Kidney glomerular epithelial cell (primary cell): ENCODE measurements around the gene TNRC6C.

Experiments
- DNase-seq: peaks from one replicate; lab custom pipeline; 2025; lab: John Stamatoyannopoulos, UW

The TNRC6C gene

DNA sequence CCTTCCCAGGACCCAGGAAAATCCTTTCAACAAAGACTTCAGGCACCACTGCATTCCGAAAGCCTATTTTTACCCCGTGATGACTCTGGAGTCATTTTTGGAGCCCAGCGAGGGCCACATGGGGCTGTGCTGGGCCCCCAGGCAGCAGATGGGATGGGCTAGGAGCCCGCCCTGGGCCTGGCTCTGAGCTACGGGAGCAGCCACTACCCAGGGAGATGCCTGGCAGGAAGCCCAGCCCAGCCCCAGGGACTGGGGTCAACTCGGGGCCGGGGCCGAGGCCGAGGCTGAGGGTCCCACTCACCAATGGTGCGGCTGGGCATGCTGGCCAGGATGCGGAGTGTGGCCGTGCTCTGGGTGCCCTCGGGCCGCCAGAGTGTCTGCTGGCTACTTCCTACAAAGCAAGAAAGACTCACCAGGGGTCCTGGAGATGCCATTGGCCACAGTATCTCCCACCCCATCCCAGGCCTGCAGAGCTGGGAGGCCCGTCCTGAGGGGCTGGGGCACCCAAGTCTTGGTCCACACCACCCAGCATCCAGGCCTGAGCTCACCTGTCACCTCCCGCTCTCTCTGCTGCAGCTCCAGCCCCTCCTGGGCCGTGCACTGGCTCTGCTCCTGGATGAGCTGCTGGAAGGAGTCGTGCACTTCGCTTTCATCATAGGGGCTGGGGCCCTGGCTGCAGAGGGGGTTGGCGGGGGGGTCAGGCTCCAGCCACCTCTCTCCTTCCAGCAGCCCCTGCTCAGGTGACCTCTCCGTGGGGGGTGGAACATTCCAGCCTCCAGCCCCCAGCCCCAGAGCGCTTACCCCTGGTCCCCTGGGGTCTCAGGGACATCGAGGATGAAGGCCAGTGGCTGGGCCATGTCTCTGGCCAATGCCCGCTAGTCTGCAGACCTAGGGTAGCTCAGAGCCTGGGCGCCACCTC lies 167.7 kb downstream of the TNRC6C start:
- no peak for DNase-seq

DNA sequence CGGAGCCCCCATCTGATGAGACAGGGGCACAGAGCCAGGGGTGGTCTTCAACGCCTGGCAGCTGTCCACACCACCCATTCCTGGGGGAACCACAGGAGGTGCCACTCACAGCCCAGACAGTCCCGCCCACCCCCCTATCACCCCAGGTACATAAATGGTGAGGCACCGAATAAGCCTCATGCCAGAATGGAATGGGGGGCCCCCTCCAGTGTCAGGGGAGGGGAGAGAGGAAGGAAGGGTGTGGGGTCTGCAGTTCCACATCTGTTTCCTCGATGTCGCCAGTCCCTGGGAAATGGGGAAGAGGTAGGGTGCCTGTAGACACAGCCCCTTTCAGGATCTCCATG lies 168.4 kb downstream of the TNRC6C start:
- no peak for DNase-seq

DNA sequence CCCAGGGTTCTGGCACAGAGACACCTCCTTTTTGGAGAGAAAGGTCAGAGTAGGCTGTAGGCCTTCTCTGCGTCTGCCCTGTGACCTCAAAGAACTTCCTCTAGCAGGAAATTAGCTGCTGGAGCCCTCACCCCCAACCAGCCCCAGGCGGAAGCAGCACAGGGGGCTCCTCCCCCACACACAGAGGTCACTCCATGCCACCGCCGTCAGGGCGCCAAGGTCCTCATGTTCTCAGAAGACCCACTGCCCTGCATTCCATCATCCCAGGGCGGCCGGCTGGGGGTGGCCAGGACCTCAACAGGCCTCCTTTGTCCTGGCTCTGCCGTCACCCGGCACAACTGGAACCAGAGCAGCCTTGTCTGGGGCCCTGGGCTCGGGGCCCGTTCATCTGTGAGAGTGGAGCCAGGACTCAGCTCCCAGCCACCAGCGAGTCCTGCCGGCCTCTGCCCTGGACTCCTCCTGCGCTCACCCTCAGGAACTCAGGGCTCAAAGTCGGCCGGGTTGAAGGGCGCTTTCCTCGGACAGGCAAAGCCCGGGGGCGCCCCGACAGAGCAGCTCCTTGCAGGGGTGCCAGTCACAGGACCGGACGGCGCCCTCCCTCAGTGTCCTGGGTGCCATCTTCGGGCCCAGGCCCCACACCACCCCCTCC lies 168.9 kb downstream of the TNRC6C start:
- no peak for DNase-seq

DNA sequence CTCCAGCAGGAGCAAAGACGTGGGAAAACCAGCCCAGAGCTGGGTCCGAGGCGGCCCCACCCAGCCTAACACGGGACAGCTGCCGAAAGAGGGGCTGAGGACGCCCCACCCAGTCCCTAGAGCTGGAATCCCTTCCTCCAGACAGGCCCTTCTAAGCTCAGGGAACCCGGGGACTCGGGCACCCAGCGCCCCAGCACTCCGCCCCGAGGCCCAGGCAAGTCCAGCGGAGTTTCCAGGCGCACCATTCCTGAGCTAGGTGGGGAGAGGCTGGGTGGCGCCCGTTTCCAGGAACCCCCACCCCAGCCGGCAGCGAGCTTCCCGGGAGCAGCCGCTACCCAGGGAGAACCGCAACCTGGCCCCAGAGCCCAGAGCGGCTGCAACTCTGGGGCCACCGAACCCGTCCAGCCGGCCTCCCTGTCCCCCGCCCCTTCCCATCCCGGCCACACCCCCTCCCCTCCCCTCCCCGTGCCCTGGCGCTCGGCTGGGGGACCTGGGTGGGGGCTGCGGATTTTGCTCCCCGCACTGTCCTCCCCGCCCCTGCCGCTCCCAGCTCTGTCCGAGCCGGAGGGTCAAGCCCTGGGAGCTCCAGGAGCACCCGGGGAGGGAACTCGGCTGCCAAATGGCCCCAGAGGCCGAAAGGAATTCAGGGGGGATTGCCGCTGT lies 169.5 kb downstream of the TNRC6C start:
- DNase-seq, result no peak

DNA sequence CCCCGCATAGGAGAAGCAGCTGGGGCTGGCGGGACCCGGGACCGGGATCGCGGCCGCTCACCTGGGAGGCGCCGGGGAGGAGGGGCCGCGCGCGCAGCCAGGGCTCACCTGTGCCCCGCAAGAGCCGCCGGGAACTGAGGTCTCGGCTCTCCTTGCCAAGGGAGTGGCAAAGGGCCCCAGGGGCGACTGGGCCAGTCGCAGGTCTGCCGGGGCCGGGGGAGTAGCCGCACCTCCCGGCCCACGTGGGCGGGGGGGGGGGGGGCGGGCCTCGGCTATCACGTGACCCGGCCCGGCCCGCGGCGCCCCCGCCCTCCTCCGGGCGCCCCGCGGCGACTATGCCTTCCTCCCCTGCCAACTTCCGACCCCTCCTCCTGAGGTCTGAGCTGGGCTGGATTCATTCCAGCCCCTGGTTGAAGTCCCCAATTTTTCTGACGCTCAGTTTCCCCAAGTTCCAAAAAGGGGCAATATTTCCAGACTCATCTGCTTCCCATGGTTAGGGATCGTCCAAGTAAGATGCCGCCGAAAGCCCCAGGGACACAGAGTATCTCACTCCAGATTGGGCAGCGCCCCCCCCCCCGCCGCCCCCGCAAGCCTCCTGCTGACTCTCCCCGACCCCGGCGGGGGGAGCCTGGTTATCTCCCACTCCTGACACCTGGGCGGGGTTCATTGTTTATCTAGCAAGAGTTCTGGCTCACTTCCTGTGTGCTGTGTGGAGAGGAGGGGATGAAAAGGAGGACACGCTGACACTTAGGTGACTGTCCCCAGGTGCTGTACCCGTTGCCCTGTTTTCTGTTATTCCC lies 170.2 kb downstream of the TNRC6C start, which contains the start of gene TMC6:
TSS of gene TMC6 (minus strand) at position 205 of the 800 bp plus-strand sequence. CDS start 1,923 bp downstream, outside the sequence.
- DNase-seq, result no peak

DNA sequence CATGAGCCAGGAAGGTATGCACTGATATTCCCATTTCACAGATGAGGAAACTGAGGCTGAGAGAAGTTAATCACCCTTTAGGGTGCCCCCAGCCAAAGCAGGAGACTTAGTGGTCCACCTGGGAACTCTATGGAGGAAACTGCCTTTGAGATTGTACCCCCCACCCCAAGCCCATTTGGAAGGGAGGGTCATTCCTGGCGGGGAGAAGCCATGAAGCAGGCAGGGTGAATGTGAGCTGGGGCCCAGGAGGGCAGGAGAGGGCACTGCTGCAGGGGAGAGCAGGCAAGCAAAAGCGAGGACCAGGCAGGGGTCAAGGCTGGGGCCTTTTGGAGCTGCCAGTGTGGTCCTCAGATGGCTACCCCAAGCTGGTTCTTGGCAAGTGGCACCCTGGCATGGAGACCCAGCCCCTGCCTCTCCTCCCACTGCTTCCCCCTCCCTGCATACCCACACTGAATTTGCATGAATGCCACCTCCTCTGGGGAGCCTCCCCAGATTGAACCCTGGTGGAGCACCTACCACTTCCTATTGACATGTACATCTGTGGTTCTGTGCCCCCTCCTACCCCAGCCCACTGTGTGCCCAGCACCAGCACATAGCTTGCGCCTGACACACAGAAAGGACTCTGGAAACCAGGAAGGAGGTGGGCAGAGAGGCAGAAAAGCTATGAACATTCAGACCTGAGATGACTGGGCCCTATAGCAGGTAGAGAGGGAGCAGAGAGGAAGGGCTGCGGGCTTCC lies 171.0 kb downstream of the TNRC6C start:
- no peak for DNase-seq

DNA sequence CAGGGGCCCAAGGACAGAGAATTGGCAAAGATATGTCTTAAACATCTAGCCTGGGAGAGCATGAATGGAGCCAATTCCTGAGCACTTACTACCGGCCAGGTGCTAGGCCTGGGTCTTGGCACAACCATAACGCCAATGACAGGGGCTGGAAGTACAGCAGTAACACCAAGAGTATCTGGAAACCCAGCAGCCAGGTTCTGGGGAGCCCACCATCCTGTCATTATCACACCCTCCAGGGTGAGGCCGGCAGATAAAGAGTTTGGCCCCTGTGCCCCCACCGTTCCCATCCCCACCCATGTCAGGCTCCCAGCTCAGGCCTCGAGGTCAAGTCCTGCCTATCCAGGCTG lies 171.6 kb downstream of the TNRC6C start:
- DNase-seq, result no peak

DNA sequence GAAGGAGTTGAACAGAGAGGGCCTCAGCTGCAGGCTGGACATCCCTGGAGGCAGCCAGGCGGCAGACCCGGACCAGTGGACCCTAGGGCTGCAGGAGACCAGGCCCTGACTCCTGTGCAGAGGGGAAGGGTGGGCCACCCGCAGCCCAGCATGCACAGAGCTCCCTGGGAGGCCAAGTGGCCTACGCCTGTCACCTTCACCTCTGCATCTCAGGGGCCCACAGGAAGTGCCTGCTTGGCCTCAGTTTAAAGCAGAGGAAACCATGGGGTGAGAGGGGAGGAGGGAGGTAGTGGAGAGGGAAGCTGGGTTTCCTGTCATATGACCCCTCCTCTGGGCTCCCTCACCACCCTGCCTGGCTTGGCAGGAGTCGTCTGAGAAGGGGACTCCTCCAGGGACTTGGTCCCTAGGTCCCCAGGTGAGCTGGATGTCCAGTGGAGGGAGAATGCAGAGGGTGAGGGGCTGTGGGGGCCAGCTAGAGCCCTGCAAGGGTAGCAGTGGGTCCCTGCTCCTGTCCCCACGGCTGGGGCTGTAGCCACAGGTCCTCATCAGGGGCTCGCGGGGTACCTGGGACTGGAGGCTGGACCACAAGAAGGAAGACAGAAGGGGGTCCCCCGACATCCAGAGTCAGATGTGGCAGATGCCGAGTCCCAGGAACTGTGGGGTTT lies 172.1 kb downstream of the TNRC6C start, which contains the start of gene TMC8:
TSS of gene TMC8 (plus strand) at position 335 of the 665 bp plus-strand sequence. CDS start 818 bp downstream, outside the sequence.
- no peak for DNase-seq

DNA sequence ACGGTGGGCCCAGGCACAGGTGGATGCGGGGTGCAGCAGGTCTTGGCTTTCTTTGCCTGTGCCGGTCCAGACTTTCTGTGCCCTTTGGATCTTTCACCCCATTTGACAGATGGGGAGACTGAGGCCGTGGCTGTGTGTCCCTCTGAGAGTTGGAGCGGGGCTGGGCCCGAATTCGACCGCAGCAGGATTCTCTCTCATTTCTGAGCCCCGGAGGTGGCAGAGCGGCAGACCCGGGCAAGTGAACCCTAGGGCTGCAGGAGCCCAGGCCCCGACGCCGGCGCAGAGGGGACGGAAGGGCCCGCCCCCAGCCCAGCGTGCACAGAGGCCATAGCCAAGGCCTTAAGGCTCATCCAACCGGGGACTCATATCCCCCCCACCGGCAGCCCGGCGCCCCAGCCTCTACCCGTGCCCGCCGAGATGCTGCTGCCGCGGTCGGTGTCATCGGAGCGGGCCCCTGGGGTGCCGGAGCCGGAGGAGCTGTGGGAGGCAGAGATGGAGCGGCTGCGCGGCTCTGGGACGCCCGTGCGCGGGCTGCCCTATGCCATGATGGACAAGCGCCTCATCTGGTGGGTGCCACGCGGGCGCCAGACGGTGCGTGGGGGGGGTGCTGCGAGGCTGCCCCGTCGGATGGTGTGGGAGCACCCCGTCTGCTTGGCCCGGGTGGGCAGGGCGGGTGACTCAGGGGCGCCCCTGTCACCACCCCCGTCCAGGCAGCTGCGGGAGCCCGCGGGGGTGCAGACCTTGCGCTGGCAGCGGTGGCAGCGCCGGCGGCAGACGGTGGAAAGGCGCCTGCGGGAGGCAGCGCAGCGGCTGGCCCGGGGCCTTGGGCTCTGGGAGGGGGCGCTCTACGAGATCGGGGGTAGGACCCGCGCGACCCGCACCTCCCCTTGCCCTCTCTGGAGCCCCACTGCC lies 172.9 kb downstream of the TNRC6C start:
- DNase-seq, result no peak

DNA sequence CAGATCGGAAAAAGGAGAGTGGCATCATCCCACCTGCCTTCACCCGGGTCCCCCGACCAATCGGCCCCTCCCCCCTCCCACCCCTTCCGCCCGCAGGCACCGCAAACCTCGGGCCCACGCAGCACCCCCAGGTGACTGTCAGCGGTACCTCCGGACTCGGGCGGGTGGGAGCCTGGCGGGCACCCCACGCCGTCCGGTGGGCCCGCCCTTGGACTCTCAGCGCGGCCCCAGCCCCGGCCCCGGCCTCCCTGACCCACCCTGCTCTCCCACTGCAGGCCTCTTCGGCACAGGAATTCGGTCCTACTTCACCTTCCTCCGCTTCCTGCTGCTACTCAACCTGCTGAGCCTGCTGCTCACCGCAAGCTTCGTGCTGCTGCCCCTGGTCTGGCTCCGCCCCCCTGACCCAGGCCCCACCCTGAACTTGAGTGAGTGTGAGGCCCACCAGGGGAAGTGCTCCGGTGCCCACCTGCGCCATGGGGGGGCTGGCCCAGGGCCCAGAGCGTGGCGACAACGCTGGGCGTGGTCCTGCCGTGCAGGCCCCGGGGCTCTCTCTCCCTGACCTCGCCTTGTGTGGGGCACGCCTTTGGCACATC lies 173.7 kb downstream of the TNRC6C start:
- no peak for DNase-seq

DNA sequence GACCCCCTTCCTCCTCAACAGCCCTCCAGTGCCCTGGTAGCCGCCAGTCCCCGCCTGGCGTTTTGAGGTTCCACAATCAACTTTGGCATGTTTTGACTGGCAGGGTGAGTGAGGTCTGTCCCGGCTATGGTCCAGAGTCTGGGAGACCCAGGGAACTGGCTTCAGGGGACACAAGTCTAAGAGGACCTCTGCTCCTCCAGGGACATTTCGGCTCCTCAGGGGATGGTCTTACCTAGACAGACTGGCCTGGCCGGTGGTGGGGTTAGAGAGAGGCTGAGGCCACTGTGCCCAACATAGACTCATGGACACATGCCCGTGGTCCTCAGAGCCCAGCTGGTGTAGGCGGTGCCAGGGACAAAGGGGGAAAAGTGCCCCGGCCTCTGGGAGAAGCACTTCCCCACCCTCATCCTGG lies 174.3 kb downstream of the TNRC6C start:
- DNase-seq, result no peak

DNA sequence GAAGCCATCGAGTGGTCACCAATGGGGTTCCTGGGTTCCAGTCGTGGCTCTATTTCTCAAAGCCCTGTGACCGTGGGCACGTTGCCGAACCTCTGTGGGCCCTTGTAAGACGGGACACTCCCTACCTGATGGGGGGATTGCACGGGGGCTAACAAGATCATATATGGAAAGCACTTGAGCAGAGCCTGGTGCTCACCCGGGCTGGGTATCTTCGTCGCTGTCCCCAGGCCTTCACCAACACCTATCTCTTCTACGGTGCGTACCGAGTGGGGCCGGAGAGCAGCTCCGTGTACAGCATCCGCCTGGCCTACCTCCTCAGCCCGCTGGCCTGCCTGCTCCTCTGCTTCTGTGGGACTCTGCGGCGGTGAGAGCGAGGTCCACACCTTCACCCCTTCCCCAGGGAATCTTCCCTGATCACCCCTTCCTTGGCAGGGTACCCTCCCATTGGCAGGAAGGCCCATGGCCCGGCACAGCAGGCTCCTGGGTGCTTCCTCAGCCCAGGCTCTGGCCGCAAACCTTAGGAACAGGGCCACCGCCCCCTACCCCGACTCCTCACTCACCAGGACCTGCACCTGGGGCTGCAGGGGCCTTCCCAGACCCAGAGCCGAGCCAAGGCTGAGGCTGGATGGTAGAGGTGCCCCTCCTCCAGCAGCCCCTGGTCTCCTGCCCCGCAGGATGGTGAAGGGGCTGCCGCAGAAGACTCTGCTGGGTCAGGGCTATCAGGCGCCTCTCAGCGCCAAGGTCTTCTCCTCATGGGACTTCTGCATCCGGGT lies 174.9 kb downstream of the TNRC6C start:
- no peak for DNase-seq

DNA sequence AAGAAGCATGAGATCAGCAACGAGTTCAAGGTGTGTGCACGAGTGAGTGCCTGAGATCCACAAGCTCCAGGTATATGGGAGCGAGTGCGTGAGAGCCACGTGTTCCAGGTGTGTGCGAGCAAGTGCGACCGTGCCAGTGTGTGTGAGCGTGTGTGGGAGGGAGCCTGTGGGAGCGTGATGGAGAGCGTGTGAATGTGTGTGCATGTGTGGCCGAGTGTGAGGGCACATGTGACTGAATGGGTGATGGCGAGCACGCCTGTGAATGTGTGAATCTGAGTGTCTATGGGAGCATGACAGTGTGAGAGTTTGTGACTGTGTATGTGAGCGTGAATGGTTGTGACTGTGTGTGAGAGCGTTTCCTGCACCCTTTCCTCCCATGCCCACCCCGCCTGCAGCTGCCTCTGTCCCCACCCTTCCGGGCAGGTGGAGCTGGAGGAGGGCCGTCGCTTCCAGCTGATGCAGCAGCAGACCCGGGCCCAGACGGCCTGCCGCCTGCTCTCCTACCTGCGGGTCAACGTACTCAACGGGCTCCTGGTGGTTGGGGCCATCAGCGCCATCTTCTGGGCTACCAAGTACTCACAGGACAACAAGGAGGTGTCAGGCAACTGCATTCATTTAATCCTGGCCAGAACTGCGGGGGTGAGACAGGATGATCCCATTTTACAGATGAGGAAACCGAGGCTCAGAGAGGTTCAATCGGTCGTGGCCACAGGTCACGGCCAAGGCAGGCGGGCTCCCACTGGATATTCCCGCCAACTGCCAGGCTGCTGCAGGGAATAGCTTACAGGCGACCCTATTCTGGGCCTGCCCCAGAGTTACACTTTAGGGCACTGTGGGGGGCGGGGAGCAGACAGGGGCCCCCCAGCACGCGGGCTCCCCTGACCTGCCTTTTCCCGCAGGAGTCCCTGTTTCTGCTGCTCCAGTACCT lies 175.7 kb downstream of the TNRC6C start:
- no peak for DNase-seq

DNA sequence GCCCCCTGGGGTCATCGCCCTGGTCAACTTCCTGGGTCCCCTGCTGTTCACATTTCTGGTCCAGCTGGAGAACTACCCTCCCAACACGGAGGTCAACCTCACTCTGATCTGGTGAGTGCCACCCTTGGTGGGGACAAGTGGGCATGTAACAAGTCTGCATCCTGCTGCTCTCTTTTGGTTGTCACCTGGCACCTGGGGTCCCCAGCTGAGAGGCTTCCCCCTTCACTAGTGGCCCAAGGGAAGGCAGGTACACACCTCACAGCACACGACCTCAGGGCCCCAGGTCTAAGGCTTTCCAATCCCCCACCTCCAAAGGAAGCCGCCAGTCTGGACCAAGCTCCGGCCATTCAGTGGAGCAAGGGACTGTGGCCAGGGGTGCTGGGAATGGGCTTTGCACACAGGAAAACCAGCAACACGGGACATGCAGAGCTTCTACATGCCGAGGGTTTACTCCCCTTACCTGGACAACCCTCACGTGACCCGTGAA lies 176.4 kb downstream of the TNRC6C start:
- DNase-seq, result no peak

DNA sequence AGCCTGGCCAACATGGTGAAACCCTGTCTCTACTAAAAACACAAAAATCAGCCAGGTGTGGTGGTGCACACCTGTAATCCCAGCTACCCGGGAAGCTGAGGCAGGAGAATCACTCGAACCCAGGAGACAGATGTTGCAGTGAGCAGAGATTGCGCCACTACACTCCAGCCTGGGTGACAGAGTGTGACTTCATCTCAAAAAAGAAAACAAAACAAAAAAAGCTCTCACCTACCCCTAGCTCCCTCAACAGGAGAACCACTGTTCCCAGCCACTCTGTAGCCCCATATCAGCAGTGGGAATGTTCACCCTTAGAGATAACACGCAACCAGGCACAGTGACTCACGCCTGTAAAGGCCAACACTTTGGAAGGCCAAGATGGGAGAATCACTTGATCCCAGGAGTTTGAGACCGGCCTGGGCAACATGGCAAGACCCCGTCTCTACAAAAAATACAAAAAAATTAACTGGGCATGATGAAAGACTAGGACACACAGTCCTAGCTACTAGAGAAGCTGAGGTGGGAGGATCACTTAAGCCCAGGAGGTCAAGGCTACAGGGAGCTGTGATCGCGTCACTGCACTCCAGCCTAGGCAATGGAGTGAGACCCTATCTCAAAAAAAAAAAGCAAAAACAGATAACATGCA lies 177.5 kb downstream of the TNRC6C start:
- no peak for DNase-seq

DNA sequence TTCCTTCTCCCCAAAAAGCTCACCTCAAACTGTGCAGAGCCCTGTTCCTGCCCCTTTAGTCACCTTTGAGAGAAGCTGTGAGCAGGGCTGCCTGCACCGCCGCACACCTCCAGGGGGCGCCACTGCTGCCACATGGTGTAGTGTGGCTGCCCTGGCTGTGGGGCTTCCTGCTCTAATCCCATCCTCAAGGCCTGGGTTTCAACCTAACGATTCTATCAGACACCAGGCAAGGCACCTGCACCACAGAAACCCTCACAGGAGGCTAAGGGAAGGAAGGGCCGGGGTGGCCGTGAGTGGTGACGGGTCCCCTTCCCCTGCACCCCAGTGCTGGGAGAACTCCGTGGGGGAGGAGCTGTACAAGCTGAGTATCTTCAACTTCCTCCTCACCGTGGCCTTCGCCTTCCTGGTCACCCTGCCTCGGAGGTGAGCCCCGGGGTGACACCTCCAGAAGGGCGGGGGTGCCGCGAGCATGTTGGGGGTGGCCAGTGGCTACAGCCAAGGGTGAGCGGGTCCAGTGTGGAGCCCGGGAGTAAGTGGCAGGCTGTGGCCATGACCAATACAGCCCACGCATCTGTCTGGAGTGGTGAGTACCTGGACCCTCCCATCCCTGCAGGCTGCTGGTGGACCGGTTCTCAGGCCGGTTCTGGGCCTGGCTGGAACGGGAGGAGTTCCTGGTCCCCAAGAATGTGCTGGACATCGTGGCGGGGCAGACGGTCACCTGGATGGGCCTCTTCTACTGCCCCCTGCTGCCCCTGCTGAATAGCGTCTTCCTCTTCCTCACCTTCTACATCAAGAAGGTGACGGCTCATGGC lies 179.1 kb downstream of the TNRC6C start:
- no peak for DNase-seq
